Transverse colon (tissue), 4 donors: Measurements from ENCODE around the gene ZBTB20.

Experiments used
- POLR2A ChIP-seq: fragments of 450-650 bp; IDR thresholded peaks from one replicate; pipeline ENCODE4 v1.6.1; 2016; ENCODE audit warnings: antibody characterized with exemption, mild to moderate bottlenecking, moderate library complexity
- POLR2AphosphoS5 ChIP-seq, 3 donors: sonication (generic); formaldehyde crosslinking; IDR thresholded peaks; one replicate each; pipeline ENCODE4 v1.6.1; 2016; ENCODE audit warnings: antibody characterized with exemption in 3 of 3
- TF ChIP-seq, protein P1 (sequence below), 5 experiments: fragments of 200-600 bp in 3 of 5; fragments of 450-650 bp in 2 of 5; sonication (generic) in 3 of 5; IDR thresholded peaks; 1 replicate in 2 of 5; 2 replicates in 3 of 5; pipeline ENCODE4 v1.5.1; 2016 to 2017; ENCODE audit warnings: antibody characterized with exemption in 5 of 5, inconsistent platforms in 3 of 5, mild to moderate bottlenecking in 2 of 5, moderate library complexity in 1 of 5

DNA sequence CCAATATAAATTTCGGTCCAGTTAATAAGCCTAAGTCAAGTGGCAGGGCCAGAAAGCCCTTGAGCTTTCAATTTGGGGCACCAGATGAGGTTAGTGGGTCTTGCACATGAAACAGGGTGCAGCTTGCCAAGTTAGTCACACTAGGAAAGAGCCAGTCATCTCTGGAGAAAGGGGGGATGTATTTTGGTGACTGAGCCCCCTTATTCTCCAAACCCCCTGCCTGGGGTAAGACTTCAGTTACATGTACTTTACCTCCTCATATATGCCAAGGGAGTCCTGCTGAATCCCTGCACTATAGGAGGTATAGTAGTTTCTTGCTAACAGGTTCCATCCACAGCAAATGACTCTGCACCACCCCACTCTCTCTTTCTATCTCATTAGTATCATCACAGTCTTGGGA, 790.6 kb downstream of the ZBTB20 start:
- TF ChIP-seq, protein P1, sequence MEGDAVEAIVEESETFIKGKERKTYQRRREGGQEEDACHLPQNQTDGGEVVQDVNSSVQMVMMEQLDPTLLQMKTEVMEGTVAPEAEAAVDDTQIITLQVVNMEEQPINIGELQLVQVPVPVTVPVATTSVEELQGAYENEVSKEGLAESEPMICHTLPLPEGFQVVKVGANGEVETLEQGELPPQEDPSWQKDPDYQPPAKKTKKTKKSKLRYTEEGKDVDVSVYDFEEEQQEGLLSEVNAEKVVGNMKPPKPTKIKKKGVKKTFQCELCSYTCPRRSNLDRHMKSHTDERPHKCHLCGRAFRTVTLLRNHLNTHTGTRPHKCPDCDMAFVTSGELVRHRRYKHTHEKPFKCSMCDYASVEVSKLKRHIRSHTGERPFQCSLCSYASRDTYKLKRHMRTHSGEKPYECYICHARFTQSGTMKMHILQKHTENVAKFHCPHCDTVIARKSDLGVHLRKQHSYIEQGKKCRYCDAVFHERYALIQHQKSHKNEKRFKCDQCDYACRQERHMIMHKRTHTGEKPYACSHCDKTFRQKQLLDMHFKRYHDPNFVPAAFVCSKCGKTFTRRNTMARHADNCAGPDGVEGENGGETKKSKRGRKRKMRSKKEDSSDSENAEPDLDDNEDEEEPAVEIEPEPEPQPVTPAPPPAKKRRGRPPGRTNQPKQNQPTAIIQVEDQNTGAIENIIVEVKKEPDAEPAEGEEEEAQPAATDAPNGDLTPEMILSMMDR (IDR thresholded peaks at IDR 0.05): no peak
- TF ChIP-seq POLR2AphosphoS5 (IDR thresholded peaks at IDR 0.05) (no peak), POLR2A (no peak)
